Left colon (tissue), 2 donors: ENCODE results near the gene LTV1. TPM values are rescaled to one million over a fixed set of nuclear protein-coding genes. Genes with fewer than 3 reads are reported as not detected.
"Not testable (repeated sequence)": the region's sequence is repeated elsewhere in the genome, so short reads cannot be mapped to it uniquely, and the experiment has no call there.

ENCODE experiments used
- ATAC-seq: fragments of 200-7000 bp; cut with Tn5 transposase; one replicate; pipeline ENCODE4 v1.9.1; 2020; ENCODE audit warnings: mild to moderate bottlenecking, moderate library complexity
- DNase-seq, 2 donors: peaks; one replicate each; pipeline ENCODE4 v3.0.0-alpha.2; 2020
- intact Hi-C, 2 donors: fragments of 100-400 bp; cut with DNase I in 1 of 2; cut with micrococcal nuclease in 1 of 2; formaldehyde crosslinking; loops; one replicate each; pipeline versions ENCODE4 v1.11.2 to v1.14.0; 2022; cut with DNase I, micrococcal nuclease
- long read RNA-seq: library from polyadenylated mRNA; unstranded; transcript quantifications from one replicate; pipeline ENCODE4 v2.0.0, GENCODE V29; 2021
- total RNA-seq, 2 donors: library from RNA; stranded (reverse); fragmentation: NEBNext Ultra II Directional; extraction: Animal tissue kit (Norgen Biotek cat#: 25700); gene quantifications; one replicate each; pipeline ENCODE4 v1.2.1, GENCODE V29; 2021
- donor health status: DM: no; HTN: no; CAD: no.
- donor health status: DM: yes; HTN: yes; CAD: no.

LTV1 gene, protein sequence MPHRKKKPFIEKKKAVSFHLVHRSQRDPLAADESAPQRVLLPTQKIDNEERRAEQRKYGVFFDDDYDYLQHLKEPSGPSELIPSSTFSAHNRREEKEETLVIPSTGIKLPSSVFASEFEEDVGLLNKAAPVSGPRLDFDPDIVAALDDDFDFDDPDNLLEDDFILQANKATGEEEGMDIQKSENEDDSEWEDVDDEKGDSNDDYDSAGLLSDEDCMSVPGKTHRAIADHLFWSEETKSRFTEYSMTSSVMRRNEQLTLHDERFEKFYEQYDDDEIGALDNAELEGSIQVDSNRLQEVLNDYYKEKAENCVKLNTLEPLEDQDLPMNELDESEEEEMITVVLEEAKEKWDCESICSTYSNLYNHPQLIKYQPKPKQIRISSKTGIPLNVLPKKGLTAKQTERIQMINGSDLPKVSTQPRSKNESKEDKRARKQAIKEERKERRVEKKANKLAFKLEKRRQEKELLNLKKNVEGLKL
- 10 to 100 TPM; 11.9 to 17.2 TPM for total RNA-seq
- long read RNA-seq, transcript LTV1-201 (11 exons, 1,847 nt) = major isoform, 22 of 31 reads
- long read RNA-seq, partial matches to known transcripts = 5 of 31 reads
- long read RNA-seq, other reads (novel, unspliced or antisense) = 4 of 31 reads

DNA sequence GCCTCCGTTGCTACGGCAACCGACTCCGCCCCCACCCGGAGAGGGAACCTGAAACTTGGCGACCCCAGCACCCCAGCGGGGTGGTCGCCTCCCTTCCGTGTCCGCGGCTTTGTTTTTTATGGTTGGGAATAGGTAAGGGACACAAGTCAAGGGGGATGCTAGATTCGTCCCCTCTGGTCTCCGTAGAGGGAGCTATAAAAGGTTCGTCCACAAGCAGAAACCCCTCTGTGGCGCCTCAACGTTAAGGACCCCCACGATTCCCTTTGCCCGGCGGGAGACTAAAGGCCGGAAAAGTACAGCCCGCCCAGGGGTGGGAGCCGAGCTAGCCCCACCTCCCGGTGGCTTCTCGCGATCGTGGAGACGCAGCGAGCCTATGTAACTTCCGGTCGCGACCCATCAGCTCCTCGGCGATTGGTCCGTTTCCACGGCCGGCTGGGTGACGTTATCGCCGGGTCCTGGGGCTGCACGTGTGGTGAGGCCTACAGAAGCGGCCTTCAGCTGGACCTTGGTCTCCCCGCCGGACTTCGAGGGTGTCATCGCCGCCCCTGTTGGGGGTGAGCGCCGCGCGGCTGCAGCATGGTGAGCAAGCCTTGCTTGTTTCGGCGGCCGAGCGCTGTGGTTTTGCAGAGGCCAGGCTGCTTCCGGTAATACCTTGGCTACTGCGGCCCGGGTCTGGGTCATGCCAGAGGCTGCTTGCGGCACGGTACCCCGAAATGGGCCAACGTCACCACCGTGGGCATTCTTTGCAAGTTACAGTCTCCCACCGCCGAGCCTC, at the start of gene LTV1:
Gene LTV1, plus strand, starts transcription at position 437 of the 775 bp plus-strand sequence. Its CDS starts 140 bp downstream, at position 577.
- ATAC-seq (peak; percentile 97), DNase-seq (peak; percentile 96)
- intact Hi-C loops = no loop called here

DNA sequence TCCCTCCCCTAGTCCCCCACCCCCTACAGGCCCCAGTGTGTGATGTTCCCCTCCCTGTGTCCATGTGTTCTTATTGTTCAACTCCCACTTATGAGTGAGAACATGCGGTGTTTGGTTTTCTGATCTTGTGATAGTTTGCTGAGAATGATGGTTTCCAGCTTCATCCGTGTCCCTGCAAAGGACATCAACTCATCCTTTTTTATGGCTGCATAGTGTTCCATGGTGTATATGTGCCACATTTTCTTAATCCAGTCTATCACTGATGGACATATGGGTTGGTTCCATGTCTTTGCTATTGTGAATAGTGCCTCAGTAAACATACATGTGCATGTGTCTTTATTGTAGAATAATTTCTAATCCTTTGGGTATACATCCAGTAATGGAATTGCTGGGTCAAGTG, 46.6 kb upstream of the LTV1 start:
- ATAC-seq, DNase-seq, intact Hi-C loops: not testable (repeated sequence)

DNA sequence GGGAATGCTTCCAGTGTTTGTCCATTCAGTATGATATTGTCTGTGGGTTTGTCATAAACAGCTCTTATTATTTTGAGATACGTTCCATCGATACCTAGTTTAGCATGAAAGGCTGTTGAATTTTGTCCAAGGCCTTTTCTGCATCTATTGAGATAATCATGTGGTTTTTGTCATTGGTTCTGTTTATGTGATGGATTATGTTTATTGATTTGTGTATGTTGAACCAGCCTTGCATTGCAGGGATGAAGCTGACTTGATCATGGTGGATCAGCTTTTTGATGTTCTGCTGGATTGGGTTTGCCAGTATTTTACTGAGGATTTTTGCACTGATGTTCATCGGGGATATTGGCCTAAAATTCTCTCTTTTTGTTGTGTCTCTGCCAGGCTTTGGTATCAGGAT, 44.7 kb upstream of the LTV1 start:
- ATAC-seq, intact Hi-C loops, DNase-seq: not testable (repeated sequence)

DNA sequence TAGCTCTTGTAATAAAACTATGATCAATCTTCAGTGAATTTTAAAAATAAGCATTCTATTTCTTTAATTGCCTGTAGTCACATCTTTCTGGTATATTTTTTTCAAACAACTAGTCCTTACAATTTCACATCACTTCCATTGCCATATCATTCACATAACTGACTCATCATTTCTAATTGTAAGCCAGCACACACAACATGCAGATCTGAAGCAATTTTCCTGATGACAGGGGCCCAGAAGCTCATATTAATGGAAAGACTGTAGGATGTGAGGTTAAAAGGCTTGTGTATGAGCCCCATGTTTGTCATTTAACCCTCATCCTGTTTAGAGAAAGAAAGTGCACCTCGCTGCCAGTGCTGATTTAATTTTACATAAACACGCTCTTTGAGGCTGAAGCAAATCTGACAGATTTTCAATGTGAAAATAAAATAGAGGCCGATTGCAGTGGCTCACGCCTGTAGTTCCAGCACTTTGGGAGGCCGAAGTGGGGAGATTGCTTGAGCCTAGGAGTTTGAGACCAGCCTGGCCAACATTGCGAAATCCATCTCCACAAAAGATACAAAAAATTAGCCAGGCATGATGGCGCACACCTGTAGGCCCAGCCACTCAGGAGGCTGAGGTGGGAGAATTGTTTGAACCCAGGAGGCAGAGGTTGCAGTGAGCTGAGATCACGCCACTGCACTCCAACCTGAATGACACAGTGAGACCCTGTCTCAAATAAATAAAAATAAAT, 40.1 kb upstream of the LTV1 start:
- DNase-seq (no peak), ATAC-seq (no peak)
- intact Hi-C loops = no loop called here

DNA sequence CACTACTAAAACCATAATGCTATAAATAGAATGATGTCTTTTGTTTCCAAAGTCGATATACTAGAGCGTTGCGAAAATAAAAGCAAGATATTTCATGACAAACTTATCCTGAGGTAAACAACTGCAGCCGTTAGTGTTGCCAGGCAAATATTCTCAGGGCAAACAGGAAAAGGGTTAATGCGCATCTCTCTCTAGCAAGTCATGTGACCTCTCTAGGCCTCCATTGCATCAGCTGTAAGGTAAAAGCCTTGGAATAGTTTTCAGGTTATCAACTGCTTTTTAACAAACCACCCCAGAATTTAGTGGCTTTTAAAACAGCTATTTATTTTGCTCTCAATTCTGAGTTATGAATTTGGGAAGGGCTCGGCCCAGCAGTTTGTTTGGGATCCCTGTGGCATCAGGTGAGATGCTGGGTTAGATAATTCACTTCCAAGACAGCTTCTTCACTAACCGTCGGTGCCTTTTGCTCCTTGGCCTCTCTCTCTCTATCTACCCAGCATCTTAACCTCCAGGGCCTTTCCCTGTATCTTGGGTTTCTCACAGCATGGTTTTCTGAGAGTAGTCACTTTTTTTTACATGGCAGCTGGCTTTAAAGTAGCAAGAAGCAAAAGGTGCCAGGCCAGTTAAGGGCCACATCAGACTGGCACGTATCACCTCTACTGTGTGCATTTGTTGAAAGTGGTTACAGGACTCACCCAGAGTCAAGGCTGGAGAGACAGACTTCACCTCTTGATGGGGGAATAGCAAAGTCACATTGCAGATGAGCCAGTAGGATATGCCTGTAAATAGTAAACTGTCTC, 39.2 kb upstream of the LTV1 start:
- ATAC-seq (no peak), DNase-seq (no peak)
- intact Hi-C loops = no loop called here

DNA sequence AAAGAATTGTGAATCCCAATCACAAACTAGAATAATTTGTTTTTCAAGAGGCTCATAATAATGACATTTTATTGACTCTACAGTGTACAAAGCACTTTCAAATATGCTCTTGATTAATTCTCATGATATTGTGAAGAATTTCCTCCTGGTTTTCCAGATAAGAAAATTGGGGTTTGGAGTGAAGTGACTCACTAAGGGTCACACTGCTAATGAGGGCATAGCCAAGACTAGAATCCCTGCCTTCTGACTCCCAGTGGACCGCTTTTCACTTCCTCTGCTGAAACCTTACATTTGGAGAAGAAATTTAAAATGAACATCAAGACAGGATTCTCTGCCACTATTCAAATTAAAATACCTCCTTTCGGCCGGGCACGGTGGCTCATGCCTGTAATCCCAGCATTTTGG, 38.3 kb upstream of the LTV1 start:
- no peak for ATAC-seq

DNA sequence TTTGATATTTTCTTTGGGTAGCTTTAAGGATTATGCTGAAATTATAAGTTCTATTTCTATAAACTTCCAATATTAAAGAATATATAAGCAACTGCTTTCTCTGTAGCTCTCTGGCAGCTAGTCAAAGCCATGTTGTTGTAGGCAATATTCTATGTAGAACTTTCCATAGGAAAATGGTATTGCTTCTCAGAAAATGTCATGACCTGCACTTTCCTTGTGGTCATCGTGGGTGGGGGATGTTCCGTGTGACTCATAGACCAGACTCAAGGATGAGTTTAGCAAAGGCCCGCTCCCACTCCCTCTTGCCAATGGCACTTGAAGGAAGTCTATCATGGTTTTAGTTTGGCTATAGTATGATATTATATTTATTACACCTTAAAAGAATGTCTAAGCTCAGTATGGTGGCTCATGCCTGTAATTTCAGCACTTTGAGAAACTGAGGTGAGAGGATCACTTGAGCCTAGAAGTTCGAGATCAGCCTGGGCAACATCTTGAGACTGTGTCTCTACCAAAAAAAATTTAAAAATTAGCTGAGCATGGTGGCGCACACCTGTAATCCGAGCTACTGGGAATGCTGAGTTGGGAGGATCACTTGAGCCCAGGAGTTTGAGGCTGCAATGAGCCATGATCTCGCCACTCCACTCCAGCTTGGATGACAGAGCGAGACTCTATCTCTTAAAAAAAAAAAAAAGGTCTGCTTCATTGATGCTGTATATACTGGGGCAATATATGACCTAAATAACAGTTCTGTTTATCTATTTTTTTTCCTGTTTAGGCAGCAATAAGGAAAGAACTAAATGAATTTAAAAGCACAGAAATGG, 36.6 kb upstream of the LTV1 start:
- intact Hi-C loops = no loop called here
- DNase-seq = no peak
- ATAC-seq = no peak

More for the DNA sequence above, 38.3 kb upstream of the LTV1 start:
- DNase-seq = no peak
- intact Hi-C loops = no loop called here

DNA sequence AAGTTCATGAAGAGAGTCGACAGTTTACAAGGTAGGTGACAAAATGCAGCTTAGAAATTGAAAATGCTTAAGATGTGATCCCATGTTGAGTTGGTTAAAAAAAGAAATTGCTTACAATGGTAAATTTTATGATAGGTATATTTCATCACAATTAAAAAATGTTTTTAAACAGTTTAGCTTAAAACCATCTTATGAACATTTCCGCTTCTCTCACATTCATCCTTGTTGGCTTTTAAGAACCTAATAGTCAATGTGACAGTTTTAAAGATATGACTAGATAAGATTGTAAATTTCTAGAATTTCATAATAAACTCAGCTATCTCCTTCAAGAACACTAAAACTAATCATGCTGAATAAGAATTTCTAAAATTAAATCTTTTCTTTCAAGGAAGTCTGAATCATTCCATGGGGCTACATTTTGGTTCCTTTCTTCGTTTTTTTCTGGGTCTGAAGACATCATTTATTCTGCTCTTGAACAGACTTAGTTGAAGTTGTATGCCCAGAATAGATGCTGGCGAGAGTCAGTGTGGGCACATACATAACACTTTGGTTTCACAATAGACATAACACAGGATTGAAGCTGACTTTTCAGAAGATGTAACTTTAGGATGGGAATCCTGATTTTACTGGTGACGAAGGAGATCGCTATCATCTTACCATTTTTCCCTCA, 35.9 kb upstream of the LTV1 start:
- intact Hi-C loops = no loop called here
- no peak for DNase-seq
- ATAC-seq = no peak

DNA sequence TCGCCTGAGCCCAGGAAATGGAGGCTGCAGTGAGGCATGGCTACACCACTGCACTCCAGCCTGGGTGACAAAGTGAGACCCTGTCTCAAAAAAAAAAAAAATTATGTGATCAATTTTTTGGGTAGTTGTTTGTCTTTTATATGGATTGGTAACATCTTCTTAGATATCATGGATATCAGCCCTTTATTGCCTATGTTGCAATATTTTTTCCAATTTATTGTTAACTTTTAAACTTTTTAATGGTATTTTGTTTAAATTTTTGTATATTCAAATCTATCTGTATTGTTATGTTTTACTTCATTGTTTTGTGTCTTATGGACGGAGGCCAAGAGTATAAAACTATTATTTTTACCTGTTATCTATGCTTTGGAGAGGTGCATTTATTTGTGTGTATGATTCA, 32.4 kb upstream of the LTV1 start:
- intact Hi-C loops = no loop called here
- ATAC-seq = no peak
- no peak for DNase-seq

DNA sequence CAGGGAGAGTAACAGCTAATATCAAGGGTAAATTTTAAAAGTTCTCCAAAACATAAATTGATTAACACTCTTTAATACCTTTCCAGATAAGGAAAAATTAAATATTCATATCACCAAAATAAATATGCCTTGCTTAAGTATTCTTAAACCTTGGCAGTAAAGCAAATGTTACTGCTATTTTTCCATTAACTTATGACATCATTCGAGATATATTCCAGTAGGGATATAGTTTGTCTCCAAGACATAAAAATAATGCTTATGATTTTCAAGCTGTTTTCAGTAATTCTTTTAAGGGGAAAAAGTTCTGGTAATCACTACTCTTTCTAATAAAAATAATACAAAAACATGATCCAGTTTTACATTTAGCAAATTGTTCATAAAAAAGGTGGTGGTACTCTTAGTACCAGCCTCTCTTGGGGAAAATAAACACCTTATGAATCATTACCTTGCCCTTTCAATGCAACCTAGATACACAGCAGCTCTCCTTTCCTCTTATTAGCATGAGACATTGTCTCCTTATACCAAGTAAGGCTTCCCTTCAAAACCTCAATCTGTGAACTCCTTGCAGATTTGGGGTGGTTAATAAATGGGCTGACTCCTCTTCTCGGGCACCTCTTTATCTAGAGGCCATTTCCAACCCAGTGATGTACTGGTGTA, 31.5 kb upstream of the LTV1 start:
- no peak for ATAC-seq
- DNase-seq = no peak

DNA sequence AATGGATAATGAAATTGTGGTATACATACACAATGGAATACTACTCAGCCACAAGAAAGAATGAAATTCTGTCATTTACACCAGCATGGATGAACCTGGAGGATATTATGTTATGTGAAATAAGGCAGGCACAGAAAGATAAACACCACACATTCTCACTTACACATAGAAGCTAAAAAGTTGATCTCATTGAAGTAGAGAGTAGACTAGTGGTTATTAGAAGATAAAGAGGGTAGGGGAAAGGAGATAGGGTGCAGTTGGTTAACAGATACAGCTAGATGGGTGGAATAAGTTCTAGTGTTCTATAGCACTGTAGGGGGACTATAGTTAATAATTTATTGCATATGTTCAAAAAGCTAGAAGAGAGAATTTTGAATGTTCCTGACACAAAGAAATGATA, 25.5 kb upstream of the LTV1 start:
- intact Hi-C loops = no loop called here
- ATAC-seq (no peak), DNase-seq (no peak)

More for the DNA sequence above, 31.5 kb upstream of the LTV1 start:
- intact Hi-C loops = no loop called here

DNA sequence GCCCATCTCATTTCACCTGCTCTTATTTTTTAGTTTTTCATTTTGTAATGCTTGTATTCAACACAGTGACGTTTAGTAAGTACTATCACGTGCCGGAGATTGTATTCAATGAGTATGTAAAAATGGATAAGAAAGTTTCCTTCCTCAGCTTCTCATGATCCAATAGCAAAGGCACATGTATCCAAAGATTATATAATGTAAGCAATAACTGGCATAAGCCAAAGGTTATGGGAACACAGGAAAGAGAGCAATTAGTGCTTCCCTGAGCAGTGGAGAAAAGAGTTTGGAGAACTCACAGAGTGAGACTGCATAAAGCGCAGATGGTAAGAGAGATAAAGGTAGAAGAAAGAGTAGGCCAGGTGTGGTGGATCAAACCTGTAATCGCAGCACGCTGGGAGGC, 21.8 kb upstream of the LTV1 start:
- intact Hi-C loops = no loop called here
- ATAC-seq (no peak), DNase-seq (no peak)

DNA sequence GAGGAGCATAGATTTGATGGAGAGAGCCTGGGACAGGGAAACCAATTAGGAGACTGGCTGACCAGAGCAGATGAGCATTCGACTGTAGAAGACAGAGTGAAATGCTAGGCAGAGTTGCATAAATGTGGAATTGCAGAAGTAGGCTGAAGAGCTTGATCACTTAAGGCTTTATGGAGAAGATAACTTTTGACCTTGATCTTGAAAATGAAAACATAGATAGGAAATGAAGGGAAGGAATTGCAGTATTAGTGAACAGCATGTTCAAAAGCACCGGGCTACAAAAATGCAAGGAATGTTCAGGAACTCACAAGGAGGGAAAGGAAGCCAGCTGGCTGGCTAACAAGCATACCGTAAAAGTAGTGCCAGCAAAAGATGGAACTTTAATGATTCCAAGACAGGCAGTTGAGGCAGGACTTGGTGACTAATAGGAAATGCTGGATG, 20.5 kb upstream of the LTV1 start:
- DNase-seq (no peak), ATAC-seq (no peak)
- intact Hi-C loops = no loop called here

DNA sequence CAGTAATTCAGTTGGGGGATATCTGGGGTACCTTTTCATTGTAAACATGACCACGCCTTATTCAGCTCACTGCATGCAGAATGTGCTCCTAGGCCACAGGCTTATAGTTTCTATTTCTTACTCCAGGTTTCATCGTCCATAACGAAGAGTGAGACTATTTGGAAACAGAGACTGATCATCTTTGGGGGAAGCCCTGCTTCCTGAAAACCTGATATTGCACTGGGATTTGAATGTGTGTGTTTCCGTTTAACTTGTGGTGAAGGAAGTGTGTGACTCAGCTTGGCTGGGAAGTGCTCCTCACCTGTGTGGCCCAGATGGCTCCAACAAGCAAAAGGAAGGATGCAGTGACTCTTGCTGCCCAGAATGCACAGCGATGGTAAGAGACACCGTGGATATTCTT, 19.6 kb upstream of the LTV1 start:
- ATAC-seq (no peak), DNase-seq (no peak)
- intact Hi-C loops = no loop called here

DNA sequence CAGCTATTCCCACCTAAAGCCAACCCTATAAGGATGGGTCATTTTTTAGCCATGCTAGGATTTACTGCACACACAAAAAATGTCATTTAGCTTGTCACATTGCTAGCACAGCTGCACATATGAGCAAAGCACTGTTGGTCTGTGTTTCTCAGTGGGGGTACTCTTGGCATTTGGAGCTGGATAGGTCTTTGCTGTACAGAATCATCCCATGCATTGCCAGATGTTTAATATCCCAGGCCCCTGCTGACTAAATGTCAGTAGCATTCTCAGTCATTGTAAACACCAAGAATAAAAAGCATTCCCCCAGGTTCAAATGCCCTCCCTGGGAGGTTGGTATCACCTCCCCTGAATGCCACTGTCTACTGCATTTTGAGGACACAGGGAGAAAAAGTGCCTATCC, 14.6 kb upstream of the LTV1 start:
- intact Hi-C loops = no loop called here
- DNase-seq (no peak), ATAC-seq (no peak)

DNA sequence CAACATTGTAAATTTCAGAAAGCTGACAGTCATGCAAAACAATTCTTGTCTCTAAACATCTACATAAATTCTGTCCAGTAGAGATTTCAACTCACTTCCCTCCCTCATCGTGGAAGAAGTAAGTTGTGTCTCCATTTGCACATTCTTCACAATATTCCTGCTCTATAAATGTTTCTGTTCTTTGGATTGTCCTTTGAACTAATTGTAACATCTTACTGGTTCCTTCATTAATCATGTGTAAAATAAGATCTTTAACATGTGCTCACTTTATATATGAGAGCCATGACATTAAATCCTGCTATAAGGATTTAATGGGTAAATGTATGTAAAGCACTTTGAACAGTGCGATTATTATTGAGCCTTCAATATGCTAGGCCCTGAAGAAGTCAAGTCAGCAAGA, 7.0 kb upstream of the LTV1 start:
- intact Hi-C loops = no loop called here
- DNase-seq (no peak), ATAC-seq (no peak)

DNA sequence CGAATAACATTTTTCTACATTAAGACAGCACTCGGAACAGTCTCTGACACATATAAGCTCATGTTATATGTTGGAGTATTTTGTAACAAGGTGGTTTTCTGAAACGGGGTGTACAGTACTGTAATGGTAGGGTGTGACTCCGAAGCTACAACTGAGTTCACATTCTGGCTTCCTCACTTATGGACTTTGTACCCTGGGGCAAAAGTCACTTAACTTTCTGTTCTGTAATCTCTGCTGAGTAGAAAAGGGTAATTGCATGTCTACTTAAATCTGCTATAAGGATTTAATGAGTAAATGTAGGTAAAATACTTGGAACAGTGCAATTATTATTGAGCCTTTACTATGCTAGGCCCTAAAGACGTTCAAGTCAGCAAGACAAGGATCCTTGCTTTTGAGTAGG, 4.7 kb upstream of the LTV1 start:
- DNase-seq (no peak), ATAC-seq (peak; percentile 75)
- intact Hi-C loops = no loop called here
